HEK293 (cell line): ENCODE measurements around the gene LRBA.

Experiments used
- CTCF ChIA-PET: fragments of 350-600 bp; formaldehyde crosslinking; extraction: SDS; loops from one replicate; lab custom pipeline; 2021; ENCODE audit warnings: antibody characterized with exemption; lab: Yijun Ruan, JAX
- POLR2A ChIA-PET: fragments of 300-600 bp; formaldehyde crosslinking; extraction: SDS; loops from one replicate; lab custom pipeline; 2020; ENCODE audit warnings: antibody characterized with exemption, inconsistent platforms; lab: Yijun Ruan, JAX
- H3K27ac ChIP-seq: fragments of 200-500 bp; sonication (Bioruptor generic); 2 replicates; pipeline ENCODE4 v1.5.1; 2014; ENCODE audit warnings: low read depth, low read length, control low read depth, inconsistent platforms; ENCODE audit errors: extremely low read depth
- H3K36me3 ChIP-seq, 2 experiments: fragments of 200-500 bp in 1 of 2; sonication (Bioruptor generic) in 1 of 2; 1 replicate in 1 of 2; 2 replicates in 1 of 2; pipeline ENCODE4 v1.5.1; 2014 to 2017; ENCODE audit warnings: inconsistent platforms in 2 of 2, low read length in 2 of 2; ENCODE audit not compliant: control insufficient read depth in 2 of 2, insufficient read depth in 1 of 2
- H3K4me1 ChIP-seq: fragments of 200-500 bp; sonication (Bioruptor generic); 2 replicates; pipeline ENCODE4 v1.5.1; 2014; ENCODE audit warnings: mild to moderate bottlenecking, low read length, inconsistent platforms; ENCODE audit not compliant: control insufficient read depth, insufficient read depth
- H3K4me3 ChIP-seq: 2 replicates; pipeline ENCODE4 v1.5.1; 2011; ENCODE audit warnings: low read depth, mild to moderate bottlenecking, control low read depth, low read length, moderate library complexity
- H3K9me3 ChIP-seq: fragments of 200-500 bp; sonication (Bioruptor generic); 2 replicates; pipeline ENCODE4 v1.5.1; 2014; ENCODE audit warnings: low read depth, low read length, inconsistent platforms; ENCODE audit not compliant: control insufficient read depth, insufficient read depth
- IKZF3 ChIP-seq: fragments of 450-650 bp; IDR thresholded peaks from 2 replicates; pipeline ENCODE4 v1.5.0; 2018; ENCODE audit warnings: missing biosample characterization, mild to moderate bottlenecking, missing genetic modification characterization, moderate library complexity
- KLF7 ChIP-seq: fragments of 450-650 bp; formaldehyde crosslinking; IDR thresholded peaks from 2 replicates; pipeline ENCODE4 v1.5.1; 2016; ENCODE audit warnings: missing biosample characterization, missing genetic modification characterization, borderline replicate concordance
- MYNN ChIP-seq: fragments of 450-650 bp; formaldehyde crosslinking; IDR thresholded peaks from 2 replicates; pipeline ENCODE4 v1.5.1; 2016; ENCODE audit warnings: missing biosample characterization, missing genetic modification characterization, borderline replicate concordance
- SCRT1 ChIP-seq: fragments of 450-650 bp; formaldehyde crosslinking; IDR thresholded peaks from 2 replicates; pipeline ENCODE4 v1.5.1; 2016; ENCODE audit warnings: missing biosample characterization, missing genetic modification characterization, borderline replicate concordance
- TCF7L2 ChIP-seq: IDR thresholded peaks from 2 replicates; pipeline ENCODE4 v1.6.1; 2011; ENCODE audit warnings: low read depth, mild to moderate bottlenecking, inconsistent platforms, low read length, moderate library complexity, borderline replicate concordance
- YY2 ChIP-seq: fragments of 450-650 bp; formaldehyde crosslinking; IDR thresholded peaks from 2 replicates; pipeline ENCODE4 v1.5.1; 2016; ENCODE audit warnings: missing biosample characterization, missing genetic modification characterization
- ZBTB17 ChIP-seq: fragments of 450-650 bp; formaldehyde crosslinking; IDR thresholded peaks from 2 replicates; pipeline ENCODE4 v1.5.1; 2016; ENCODE audit warnings: missing biosample characterization, missing genetic modification characterization
- ZNF311 ChIP-seq: fragments of 450-650 bp; formaldehyde crosslinking; IDR thresholded peaks from 2 replicates; pipeline ENCODE4 v1.5.1; 2017; ENCODE audit warnings: missing biosample characterization, missing genetic modification characterization, borderline replicate concordance
- ZNF423 ChIP-seq: fragments of 450-650 bp; formaldehyde crosslinking; IDR thresholded peaks from 2 replicates; pipeline ENCODE4 v1.5.1; 2016; ENCODE audit warnings: missing biosample characterization, missing genetic modification characterization
- ZNF560 ChIP-seq: fragments of 450-650 bp; formaldehyde crosslinking; IDR thresholded peaks from 2 replicates; pipeline ENCODE4 v1.5.1; 2017; ENCODE audit warnings: missing biosample characterization, missing genetic modification characterization, borderline replicate concordance
- ZNF610 ChIP-seq: fragments of 450-650 bp; formaldehyde crosslinking; IDR thresholded peaks from 2 replicates; pipeline ENCODE4 v1.5.1; 2016; ENCODE audit warnings: missing biosample characterization, missing genetic modification characterization, borderline replicate concordance
- ZNF664 ChIP-seq: fragments of 450-650 bp; formaldehyde crosslinking; IDR thresholded peaks from 2 replicates; pipeline ENCODE4 v1.5.1; 2016; ENCODE audit warnings: missing biosample characterization, missing genetic modification characterization
- TF ChIP-seq, protein P1 (sequence below): fragments of 450-650 bp; formaldehyde crosslinking; IDR thresholded peaks from 2 replicates; pipeline ENCODE4 v1.5.1; 2016; ENCODE audit warnings: missing biosample characterization, missing genetic modification characterization
- TF ChIP-seq, protein P2 (sequence below): fragments of 450-650 bp; formaldehyde crosslinking; IDR thresholded peaks from 2 replicates; pipeline ENCODE4 v1.5.1; 2016; ENCODE audit warnings: missing biosample characterization, missing genetic modification characterization, low read depth
- TF ChIP-seq, protein P3 (sequence below): fragments of 450-650 bp; formaldehyde crosslinking; IDR thresholded peaks from 2 replicates; pipeline ENCODE4 v1.5.1; 2016; ENCODE audit warnings: missing biosample characterization, missing genetic modification characterization, borderline replicate concordance
- TF ChIP-seq, protein P4 (sequence below): fragments of 450-650 bp; formaldehyde crosslinking; IDR thresholded peaks from 2 replicates; pipeline ENCODE4 v1.5.1; 2016; ENCODE audit warnings: missing biosample characterization, missing genetic modification characterization
- TF ChIP-seq, protein P5 (sequence below): fragments of 450-650 bp; formaldehyde crosslinking; IDR thresholded peaks from 2 replicates; pipeline ENCODE4 v1.5.1; 2016; ENCODE audit warnings: missing biosample characterization, missing genetic modification characterization
- TF ChIP-seq, protein P6 (sequence below): fragments of 450-650 bp; formaldehyde crosslinking; IDR thresholded peaks from 2 replicates; pipeline ENCODE4 v1.5.1; 2016; ENCODE audit warnings: missing biosample characterization, missing genetic modification characterization

Gene LRBA

DNA sequence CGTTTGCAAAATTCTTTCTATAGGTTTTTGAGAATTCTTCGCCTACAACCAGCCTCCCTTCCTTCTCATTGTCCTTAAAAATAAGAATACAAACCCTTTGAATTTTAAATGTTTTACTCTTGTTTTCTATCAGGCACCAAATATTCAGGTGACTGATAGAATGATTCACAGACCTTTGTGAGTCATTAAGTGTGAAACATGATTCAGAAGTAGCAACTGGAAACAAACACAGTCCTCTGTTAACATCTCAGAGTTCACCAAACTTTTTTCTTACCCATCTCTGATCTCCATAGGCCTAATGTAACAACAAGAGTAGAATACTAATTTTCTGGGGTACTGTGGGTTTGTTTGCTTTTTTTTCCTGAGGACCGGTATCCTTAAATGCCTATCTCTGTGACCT, 496.5 kb downstream of the LRBA start (continued):
- TF ChIP-seq, protein P1, sequence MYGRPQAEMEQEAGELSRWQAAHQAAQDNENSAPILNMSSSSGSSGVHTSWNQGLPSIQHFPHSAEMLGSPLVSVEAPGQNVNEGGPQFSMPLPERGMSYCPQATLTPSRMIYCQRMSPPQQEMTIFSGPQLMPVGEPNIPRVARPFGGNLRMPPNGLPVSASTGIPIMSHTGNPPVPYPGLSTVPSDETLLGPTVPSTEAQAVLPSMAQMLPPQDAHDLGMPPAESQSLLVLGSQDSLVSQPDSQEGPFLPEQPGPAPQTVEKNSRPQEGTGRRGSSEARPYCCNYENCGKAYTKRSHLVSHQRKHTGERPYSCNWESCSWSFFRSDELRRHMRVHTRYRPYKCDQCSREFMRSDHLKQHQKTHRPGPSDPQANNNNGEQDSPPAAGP: no peak
- TF ChIP-seq SCRT1 (no peak), ZNF610 (tag by site-specific recombination) (no peak), ZNF560 (tag by site-specific recombination) (no peak), MYNN (tag by site-specific recombination) (no peak)
- TF ChIP-seq, protein P2, sequence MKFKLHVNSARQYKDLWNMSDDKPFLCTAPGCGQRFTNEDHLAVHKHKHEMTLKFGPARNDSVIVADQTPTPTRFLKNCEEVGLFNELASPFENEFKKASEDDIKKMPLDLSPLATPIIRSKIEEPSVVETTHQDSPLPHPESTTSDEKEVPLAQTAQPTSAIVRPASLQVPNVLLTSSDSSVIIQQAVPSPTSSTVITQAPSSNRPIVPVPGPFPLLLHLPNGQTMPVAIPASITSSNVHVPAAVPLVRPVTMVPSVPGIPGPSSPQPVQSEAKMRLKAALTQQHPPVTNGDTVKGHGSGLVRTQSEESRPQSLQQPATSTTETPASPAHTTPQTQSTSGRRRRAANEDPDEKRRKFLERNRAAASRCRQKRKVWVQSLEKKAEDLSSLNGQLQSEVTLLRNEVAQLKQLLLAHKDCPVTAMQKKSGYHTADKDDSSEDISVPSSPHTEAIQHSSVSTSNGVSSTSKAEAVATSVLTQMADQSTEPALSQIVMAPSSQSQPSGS (tag by site-specific recombination): no peak
- TF ChIP-seq, protein P3, sequence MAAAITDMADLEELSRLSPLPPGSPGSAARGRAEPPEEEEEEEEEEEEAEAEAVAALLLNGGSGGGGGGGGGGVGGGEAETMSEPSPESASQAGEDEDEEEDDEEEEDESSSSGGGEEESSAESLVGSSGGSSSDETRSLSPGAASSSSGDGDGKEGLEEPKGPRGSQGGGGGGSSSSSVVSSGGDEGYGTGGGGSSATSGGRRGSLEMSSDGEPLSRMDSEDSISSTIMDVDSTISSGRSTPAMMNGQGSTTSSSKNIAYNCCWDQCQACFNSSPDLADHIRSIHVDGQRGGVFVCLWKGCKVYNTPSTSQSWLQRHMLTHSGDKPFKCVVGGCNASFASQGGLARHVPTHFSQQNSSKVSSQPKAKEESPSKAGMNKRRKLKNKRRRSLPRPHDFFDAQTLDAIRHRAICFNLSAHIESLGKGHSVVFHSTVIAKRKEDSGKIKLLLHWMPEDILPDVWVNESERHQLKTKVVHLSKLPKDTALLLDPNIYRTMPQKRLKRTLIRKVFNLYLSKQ (tag by site-specific recombination): no peak

DNA sequence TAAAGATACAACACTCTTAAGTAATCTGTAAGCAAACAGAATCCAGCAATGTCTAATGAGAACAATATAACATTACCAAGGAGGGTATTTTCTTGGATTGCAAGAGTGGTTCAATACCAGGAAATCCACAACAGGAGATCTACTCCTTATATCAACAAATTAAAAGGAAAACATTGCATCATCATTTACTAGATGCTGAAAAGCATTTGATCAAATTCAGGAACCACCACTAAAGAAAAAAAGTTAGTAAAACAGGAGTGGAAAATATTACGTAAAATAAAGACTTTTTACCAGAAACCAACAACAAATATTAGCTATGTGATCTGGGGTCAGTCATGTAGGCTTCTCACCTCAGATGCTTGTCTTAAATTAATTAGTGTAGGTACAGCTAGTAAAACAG, 499.9 kb downstream of the LRBA start:
- ChIA-PET CTCF (no interaction called here), POLR2A (no interaction called here)
- 0 out of 2 replicates have a peak, but pooled peaks cover 2% of the 10 kb centered on the region for H3K4me1 ChIP-seq
- H3K9me3 ChIP-seq: no peaks in the 10 kb centered on the region
- H3K27ac ChIP-seq: no peak overlapping the region
- H3K4me3 ChIP-seq: no peak overlapping the region
- no peaks in the 10 kb centered on the region for H3K36me3 ChIP-seq
- no peak for TF ChIP-seq ZBTB17
- TF ChIP-seq ZNF423: no peak
- no peak for TF ChIP-seq ZNF664 (tag by site-specific recombination)
- TF ChIP-seq, protein P4, sequence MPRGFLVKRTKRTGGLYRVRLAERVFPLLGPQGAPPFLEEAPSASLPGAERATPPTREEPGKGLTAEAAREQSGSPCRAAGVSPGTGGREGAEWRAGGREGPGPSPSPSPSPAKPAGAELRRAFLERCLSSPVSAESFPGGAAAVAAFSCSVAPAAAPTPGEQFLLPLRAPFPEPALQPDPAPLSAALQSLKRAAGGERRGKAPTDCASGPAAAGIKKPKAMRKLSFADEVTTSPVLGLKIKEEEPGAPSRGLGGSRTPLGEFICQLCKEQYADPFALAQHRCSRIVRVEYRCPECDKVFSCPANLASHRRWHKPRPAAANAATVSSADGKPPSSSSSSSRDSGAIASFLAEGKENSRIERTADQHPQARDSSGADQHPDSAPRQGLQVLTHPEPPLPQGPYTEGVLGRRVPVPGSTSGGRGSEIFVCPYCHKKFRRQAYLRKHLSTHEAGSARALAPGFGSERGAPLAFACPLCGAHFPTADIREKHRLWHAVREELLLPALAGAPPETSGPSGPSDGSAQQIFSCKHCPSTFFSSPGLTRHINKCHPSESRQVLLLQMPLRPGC: no peak
- TF ChIP-seq ZNF311 (tag by site-specific recombination): no peak

DNA sequence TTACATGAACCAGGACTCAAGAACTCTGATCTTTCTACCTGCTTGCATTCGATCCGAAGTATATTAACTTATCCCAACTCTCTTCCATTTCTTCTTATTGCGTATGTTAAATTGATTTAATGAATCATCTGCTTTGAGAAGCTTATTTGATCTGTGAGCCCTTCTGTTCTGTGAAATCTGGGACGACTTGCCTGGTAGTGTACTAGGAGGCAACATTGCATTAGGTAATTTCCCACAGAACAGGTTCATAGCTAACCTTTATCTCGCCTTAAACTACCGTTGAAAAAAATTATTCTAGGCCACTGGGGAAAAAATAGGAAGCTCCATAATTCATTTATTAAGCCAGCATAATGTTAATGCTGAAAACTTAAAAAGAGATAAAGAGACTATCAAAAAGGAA, 500.4 kb downstream of the LRBA start:
- Histone ChIP-seq H3K4me3 (no peak overlapping the region), H3K4me1 (0 out of 2 replicates have a peak, but pooled peaks cover 2% of the 10 kb centered on the region), H3K9me3 (no peaks in the 10 kb centered on the region), H3K36me3 (no peaks in the 10 kb centered on the region), H3K27ac (no peak overlapping the region)
- no peak for TF ChIP-seq TCF7L2
- TF ChIP-seq, protein P5, sequence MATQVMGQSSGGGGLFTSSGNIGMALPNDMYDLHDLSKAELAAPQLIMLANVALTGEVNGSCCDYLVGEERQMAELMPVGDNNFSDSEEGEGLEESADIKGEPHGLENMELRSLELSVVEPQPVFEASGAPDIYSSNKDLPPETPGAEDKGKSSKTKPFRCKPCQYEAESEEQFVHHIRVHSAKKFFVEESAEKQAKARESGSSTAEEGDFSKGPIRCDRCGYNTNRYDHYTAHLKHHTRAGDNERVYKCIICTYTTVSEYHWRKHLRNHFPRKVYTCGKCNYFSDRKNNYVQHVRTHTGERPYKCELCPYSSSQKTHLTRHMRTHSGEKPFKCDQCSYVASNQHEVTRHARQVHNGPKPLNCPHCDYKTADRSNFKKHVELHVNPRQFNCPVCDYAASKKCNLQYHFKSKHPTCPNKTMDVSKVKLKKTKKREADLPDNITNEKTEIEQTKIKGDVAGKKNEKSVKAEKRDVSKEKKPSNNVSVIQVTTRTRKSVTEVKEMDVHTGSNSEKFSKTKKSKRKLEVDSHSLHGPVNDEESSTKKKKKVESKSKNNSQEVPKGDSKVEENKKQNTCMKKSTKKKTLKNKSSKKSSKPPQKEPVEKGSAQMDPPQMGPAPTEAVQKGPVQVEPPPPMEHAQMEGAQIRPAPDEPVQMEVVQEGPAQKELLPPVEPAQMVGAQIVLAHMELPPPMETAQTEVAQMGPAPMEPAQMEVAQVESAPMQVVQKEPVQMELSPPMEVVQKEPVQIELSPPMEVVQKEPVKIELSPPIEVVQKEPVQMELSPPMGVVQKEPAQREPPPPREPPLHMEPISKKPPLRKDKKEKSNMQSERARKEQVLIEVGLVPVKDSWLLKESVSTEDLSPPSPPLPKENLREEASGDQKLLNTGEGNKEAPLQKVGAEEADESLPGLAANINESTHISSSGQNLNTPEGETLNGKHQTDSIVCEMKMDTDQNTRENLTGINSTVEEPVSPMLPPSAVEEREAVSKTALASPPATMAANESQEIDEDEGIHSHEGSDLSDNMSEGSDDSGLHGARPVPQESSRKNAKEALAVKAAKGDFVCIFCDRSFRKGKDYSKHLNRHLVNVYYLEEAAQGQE (tag by site-specific recombination): no peak
- no peak for TF ChIP-seq KLF7 (tag by site-specific recombination)
- no peak for TF ChIP-seq YY2 (tag by site-specific recombination)
- no peak for TF ChIP-seq IKZF3
- TF ChIP-seq, protein P6, sequence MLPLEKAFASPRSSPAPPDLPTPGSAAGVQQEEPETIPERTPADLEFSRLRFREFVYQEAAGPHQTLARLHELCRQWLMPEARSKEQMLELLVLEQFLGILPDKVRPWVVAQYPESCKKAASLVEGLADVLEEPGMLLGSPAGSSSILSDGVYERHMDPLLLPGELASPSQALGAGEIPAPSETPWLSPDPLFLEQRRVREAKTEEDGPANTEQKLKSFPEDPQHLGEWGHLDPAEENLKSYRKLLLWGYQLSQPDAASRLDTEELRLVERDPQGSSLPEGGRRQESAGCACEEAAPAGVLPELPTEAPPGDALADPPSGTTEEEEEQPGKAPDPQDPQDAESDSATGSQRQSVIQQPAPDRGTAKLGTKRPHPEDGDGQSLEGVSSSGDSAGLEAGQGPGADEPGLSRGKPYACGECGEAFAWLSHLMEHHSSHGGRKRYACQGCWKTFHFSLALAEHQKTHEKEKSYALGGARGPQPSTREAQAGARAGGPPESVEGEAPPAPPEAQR (tag by site-specific recombination): no peak
- CTCF ChIA-PET: no interaction called here
- POLR2A ChIA-PET: no interaction called here
